DND-41 (cell line): ENCODE data around the gene PRR29.

Source experiments
- ATAC-seq: fragments of 200-7000 bp; cut with Tn5 transposase; 3 replicates; pipeline ENCODE4 v1.9.1; 2021; ENCODE audit warnings: low read depth; ENCODE audit not compliant: insufficient read depth
- DNase-seq: peaks from one replicate; pipeline ENCODE4 v3.0.0-alpha.2; 2020
- H2AFZ ChIP-seq: 2 replicates; pipeline ENCODE4 v1.6.0; 2012; ENCODE audit warnings: low read depth, low read length
- H3K27ac ChIP-seq: 2 replicates; pipeline ENCODE4 v1.5.1; 2012; ENCODE audit warnings: low read length, inconsistent platforms
- H3K27me3 ChIP-seq: fragments of 200-600 bp; sonication (generic); 2 replicates; pipeline ENCODE4 v1.6.0; 2012; ENCODE audit warnings: low read length, mild to moderate bottlenecking, inconsistent platforms; ENCODE audit not compliant: insufficient read depth, poor library complexity
- H3K36me3 ChIP-seq: 2 replicates; pipeline ENCODE4 v1.5.1; 2012; ENCODE audit warnings: low read length, inconsistent platforms; ENCODE audit not compliant: insufficient read depth
- H3K4me1 ChIP-seq: 2 replicates; pipeline ENCODE4 v1.5.1; 2012; ENCODE audit warnings: mild to moderate bottlenecking, low read length; ENCODE audit not compliant: insufficient read depth
- H3K4me2 ChIP-seq: 2 replicates; pipeline ENCODE4 v1.6.0; 2012; ENCODE audit warnings: mild to moderate bottlenecking, moderate library complexity, low read length, inconsistent platforms; ENCODE audit not compliant: insufficient read depth
- H3K4me3 ChIP-seq, 2 experiments: fragments of 200-600 bp in 1 of 2; shearing (Covaris generic) in 1 of 2; 2 replicates each; pipeline ENCODE4 v1.5.1; 2012 to 2016; ENCODE audit warnings: inconsistent platforms in 2 of 2, low read length in 2 of 2, mild to moderate bottlenecking in 2 of 2, low read depth in 1 of 2, moderate library complexity in 1 of 2
- H3K79me2 ChIP-seq: 2 replicates; pipeline ENCODE4 v1.6.0; 2012; ENCODE audit warnings: low read length, inconsistent platforms; ENCODE audit not compliant: insufficient read depth
- H3K9ac ChIP-seq: 2 replicates; pipeline ENCODE4 v1.6.0; 2012; ENCODE audit warnings: low read depth, mild to moderate bottlenecking, inconsistent platforms, low read length, moderate library complexity
- H3K9me3 ChIP-seq: 2 replicates; pipeline ENCODE4 v1.5.1; 2012; ENCODE audit warnings: low read length, moderate library complexity, mild to moderate bottlenecking, inconsistent platforms; ENCODE audit not compliant: insufficient read depth, severe bottlenecking
- H4K20me1 ChIP-seq: 2 replicates; pipeline ENCODE4 v1.6.0; 2012; ENCODE audit warnings: low read length; ENCODE audit not compliant: insufficient read depth
- EZH2 ChIP-seq: IDR thresholded peaks from 3 replicates; pipeline ENCODE4 v1.6.1; 2012; ENCODE audit warnings: borderline replicate concordance, low read depth, mild to moderate bottlenecking, moderate library complexity, low read length, inconsistent platforms; ENCODE audit not compliant: severe bottlenecking
- TF ChIP-seq, protein P1 (sequence below): IDR thresholded peaks from 2 replicates; pipeline ENCODE4 v1.5.1; 2012; ENCODE audit warnings: borderline replicate concordance, low read length, moderate library complexity, mild to moderate bottlenecking; ENCODE audit not compliant: poor library complexity, severe bottlenecking; ENCODE audit errors: extremely low read depth

PRR29 gene

DNA sequence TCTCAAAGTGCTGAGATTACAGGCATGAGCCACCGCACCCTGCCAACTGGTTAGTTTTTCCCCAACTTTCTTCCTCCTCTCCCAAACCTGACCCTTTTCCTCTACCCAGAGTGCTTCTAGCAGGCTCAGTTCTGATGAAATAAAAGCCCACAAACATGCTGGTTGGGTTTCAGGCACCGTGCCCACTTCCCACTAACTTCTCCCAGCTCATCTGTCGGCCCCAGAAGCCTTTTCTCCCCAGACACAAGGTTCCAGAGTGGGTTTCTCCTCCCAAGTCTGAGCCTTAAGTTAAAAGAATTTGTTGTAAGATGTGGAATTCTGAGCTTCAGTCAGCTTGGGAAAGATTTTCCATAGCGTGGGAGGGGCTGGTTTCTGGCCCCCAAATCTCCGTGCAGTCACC lies 13.9 kb upstream of the PRR29 start:
- H3K27me3 ChIP-seq = no peaks in the 10 kb centered on the region
- TF ChIP-seq EZH2 = no peak
- TF ChIP-seq, protein P1, sequence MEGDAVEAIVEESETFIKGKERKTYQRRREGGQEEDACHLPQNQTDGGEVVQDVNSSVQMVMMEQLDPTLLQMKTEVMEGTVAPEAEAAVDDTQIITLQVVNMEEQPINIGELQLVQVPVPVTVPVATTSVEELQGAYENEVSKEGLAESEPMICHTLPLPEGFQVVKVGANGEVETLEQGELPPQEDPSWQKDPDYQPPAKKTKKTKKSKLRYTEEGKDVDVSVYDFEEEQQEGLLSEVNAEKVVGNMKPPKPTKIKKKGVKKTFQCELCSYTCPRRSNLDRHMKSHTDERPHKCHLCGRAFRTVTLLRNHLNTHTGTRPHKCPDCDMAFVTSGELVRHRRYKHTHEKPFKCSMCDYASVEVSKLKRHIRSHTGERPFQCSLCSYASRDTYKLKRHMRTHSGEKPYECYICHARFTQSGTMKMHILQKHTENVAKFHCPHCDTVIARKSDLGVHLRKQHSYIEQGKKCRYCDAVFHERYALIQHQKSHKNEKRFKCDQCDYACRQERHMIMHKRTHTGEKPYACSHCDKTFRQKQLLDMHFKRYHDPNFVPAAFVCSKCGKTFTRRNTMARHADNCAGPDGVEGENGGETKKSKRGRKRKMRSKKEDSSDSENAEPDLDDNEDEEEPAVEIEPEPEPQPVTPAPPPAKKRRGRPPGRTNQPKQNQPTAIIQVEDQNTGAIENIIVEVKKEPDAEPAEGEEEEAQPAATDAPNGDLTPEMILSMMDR = no peak
- no peaks in the 10 kb centered on the region for H3K4me1 ChIP-seq
- H3K9ac ChIP-seq = no peak overlapping the region
- no peaks in the 10 kb centered on the region for H4K20me1 ChIP-seq
- DNase-seq (no peak), ATAC-seq (no peak)
- peaks cover 5% of the 10 kb centered on the region for H3K9me3 ChIP-seq
- H3K27ac ChIP-seq = no peak overlapping the region
- no peaks in the 10 kb centered on the region for H3K36me3 ChIP-seq
- no peak overlapping the region for H2AFZ ChIP-seq
- H3K4me2 ChIP-seq = no peak overlapping the region
- no peaks in the 10 kb centered on the region for H3K79me2 ChIP-seq
- no peak overlapping the region for H3K4me3 ChIP-seq

DNA sequence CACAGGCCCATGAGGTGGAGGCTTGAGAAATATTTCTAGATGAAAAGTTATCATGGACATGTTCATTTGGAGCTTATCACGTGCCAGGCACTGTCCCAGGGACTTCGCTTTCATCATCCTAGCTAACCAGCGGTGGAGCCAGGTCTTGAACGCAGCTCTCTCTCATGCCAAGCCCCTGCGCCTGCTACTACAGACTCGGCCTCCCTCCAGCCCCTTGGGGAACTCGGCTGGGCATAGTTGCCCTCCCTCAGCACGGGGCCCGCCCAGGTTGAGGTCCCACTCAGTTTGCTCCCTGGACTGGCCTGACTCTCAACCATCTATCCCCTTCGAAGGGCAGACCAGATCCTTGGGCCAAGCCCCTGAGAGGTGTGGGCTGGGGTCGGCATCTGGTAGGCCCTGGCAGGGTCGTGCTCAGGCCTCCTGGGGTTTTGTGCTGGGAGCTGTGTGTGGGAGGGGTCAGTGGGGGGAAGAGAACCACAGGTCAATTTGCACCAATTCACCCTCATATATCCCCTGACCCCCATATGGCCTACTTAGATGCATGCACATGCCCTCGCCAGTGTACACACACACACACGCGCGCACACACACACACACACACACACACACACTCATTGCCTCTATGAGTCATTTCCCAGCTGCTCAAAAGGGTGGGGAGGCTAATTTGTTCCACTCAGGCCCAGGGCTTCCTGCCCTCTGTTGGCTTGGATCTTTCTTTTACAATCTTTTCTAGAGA lies 13.3 kb upstream of the PRR29 start:
- no peak for TF ChIP-seq EZH2
- TF ChIP-seq, protein P1 = no peak
- Histone ChIP-seq H3K27ac (no peak overlapping the region), H3K79me2 (no peaks in the 10 kb centered on the region), H3K4me2 (no peak overlapping the region), H3K4me1 (no peaks in the 10 kb centered on the region), H3K9ac (no peak overlapping the region), H3K9me3 (peaks cover 5% of the 10 kb centered on the region), H3K36me3 (no peaks in the 10 kb centered on the region), H3K27me3 (no peaks in the 10 kb centered on the region), H2AFZ (no peak overlapping the region), H3K4me3 (no peak overlapping the region), H4K20me1 (no peaks in the 10 kb centered on the region)
- DNase-seq = peak; percentile 28
- ATAC-seq = peak; percentile 76

DNA sequence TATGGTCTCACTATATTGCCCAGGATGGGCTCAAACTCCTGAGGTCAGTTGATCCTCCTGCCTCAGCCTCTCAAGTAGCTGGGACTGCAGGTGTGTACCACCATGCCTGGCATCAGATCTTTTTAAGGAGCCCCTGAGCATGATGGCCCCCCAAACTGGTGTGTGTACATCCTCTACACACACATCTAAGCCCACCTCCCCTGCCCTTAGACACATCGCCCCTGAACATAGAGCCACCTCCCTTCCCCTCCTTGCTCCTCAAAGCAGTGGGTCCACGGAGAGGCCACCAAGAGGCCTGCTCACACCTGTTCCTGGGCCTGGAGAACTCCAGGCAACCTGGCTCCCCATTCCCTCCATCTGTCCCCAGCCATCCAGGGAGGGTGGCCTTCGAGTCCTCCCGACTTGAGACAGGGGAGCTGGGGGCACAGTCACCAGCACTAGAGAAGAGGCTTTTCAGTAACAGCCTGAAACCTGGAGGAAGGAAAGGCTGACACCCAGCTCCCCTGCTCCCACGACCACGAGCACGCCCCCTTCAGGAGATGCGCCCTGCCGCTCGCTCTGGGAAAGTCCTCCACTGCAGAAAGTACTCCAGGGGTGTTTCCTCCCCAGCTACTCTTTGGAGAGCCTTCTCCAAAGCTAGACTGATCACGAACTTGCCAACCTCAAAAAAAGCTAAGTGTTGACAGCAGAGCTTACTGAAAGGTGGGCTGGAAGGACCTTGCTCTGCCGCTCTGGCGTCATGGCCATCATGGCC lies 12.6 kb upstream of the PRR29 start:
- H3K36me3 ChIP-seq = no peaks in the 10 kb centered on the region
- H4K20me1 ChIP-seq = no peaks in the 10 kb centered on the region
- H3K9me3 ChIP-seq = peaks cover 5% of the 10 kb centered on the region
- H3K27me3 ChIP-seq = no peaks in the 10 kb centered on the region
- no peak for TF ChIP-seq EZH2
- TF ChIP-seq, protein P1 = peak; percentile 17
- H2AFZ ChIP-seq = no peak overlapping the region
- peak; percentile 17 for DNase-seq
- no peak overlapping the region for H3K9ac ChIP-seq
- no peak overlapping the region for H3K4me3 ChIP-seq
- no peaks in the 10 kb centered on the region for H3K79me2 ChIP-seq
- no peak for ATAC-seq
- no peaks in the 10 kb centered on the region for H3K4me1 ChIP-seq
- no peak overlapping the region for H3K4me2 ChIP-seq
- no peak overlapping the region for H3K27ac ChIP-seq
